GM18867 (cell line): ENCODE data around the gene WEE2.
"Not testable (repeated sequence)": the region's sequence is repeated elsewhere in the genome, so short reads cannot be mapped to it uniquely, and the experiment has no call there.

Experiments
- ATAC-seq: cut with Tn5 transposase; IDR thresholded peaks from one replicate; pipeline ENCODE4 v1.9.1; 2021; ENCODE audit warnings: mild to moderate bottlenecking, moderate library complexity; ENCODE audit not compliant: unreplicated experiment

The WEE2 gene

DNA sequence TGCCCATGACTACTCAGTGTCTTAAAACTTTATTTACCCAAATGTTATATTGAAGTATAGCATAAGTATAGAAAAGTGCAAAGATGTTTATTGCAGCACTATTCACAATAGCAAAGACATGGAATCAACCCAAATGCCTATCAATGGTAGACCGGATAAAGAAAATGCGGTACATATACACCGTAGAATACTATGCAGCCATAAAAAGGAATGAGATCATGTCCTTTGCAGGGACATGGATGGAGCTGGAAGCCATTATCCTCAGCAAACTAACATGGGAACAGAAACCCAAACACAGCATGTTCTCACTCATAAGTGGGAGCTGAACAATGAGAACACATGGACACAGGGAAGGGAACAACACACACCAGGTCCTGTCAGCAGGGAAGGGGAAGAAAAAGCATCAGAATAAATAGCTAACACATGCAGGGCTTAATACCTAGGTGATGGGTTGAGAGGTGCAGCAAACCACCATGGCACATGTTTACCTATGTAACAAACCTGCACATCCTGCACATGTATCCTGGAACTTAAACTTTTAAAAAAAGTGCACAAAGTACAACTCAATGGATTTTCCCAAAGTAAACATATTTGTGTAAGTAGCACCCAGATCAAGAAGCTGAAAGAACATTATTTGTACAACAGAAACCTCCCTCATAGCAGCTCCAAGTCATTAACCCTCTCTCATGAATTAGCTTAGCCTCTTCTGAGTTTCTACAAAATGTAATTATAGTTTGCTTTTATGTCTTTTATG lies 18.9 kb upstream of the WEE2 start:
- not testable (repeated sequence) for ATAC-seq

DNA sequence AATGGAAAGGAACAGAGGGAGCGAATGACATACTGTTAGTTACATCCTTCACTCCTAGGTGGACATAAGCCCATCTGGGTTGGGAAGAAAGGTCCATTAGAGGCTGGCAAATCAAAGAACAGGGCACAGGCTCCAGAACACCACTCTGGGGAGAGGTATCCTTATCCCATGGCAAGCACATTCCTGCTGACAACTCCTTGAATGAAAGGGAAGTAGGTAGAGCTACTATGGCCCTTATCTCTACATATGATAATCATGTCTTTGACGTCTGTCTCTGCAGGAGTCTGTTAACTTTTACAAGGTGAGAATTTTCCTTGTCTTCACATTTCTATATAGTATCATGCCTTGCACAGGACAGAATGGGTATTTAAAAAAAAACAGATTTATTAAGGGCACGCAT lies 16.6 kb upstream of the WEE2 start:
- no peak for ATAC-seq

DNA sequence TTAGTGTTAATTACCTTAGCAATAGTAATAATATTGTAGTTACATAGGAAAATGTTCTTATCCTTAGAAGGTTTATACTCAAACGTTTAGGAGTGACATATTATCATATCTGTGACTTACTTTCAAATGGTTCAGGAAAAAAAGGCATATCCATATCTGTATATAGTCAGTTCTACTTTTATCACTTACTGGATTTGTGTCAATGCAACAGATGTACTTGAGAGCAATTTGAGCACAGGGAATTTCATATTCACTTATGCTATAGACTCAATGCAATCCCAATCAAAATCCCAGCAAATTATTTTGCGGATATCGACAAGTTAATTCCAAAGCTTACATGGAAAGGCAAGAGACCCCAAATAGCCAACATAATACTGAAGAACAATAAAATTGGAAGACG lies 16.2 kb upstream of the WEE2 start:
- ATAC-seq, result no peak

DNA sequence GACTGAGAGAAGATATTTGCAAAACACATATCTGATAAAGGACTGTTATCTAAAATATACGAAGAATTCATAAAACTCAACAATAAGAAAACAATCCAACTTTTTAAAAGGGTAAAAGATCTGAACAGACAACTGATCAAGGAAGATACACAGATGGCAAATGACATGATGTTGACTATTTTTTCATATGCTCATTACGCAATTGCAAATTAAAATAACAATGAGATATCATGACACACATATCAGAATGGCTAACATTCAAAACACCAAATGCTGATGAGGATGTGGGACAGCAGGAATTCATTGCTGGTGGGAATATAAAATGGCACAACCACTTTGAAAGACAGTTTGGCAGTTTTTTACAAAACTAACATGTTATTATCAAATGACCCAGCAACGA lies 15.1 kb upstream of the WEE2 start:
- ATAC-seq, result no peak

DNA sequence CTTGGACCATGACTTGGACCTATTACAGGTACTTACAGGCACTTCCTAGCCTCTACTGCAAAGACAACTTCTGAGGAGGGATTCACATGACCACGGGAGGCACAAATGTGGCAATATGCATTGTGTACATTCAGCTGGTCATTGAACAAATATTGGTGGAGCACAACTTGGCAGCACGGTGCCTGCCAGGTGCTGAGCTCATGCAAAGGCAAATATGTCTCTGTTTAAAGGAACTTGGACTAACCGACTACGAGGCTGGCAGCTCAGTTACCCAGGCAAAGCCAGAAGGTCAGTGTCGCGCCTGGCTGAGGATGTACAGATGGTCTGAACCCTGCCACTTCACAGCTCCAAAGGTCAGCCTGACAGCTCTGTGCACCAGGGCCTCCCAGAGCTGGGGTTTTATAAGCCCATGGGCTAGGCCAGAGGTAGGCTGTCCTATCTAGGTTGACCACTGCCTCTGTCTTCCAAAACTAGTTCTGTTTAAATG lies 12.3 kb upstream of the WEE2 start:
- ATAC-seq, result no peak

DNA sequence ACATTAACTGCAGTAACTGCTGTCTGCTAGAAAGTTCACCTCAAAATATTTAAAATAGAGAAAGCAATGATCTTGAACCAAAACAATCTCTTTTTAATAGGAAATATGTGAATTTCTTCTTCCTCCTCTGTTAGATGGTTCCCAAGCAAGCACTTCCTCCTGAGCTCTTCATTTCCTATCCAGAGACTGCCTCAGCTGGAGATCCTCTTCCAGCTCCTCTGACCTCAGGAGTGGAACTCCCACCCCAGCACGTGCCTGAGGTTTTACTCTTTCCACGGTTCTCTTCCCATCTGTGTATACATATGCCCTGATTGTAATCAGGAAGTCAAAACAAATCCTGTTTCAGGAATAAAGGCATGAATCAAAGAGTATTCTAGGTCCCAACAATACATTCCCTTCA lies 11.8 kb upstream of the WEE2 start:
- no peak for ATAC-seq

DNA sequence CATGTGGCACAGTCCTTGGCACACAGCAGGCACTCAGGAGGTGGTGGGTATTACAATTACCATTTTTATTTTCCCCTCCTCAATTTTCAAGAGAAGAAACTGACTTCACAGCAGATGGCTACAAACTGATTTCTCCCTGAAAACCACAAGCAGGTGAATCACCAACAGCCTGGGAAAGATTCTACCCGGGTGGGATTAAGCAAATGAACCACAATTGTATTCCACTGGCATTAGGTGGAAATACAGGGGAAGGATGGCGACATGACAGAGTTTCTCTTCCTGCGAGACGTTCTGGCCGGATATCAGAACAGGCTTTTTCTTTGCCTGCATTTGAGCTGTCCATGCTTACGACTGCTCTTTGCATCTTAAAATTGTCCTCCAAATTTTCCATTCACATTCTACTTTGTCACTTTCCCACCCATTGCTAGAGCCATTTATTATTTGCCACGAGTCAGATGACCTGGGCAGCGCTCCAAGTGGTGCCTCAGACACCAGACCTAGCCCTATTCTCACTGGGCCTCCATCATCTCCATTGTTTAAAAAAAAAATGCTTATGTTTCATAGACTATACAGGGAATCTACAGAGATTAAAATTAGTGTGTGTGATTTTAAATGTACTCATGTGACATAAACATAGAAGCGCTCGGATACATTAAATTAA lies 10.8 kb upstream of the WEE2 start:
- ATAC-seq, result no peak

DNA sequence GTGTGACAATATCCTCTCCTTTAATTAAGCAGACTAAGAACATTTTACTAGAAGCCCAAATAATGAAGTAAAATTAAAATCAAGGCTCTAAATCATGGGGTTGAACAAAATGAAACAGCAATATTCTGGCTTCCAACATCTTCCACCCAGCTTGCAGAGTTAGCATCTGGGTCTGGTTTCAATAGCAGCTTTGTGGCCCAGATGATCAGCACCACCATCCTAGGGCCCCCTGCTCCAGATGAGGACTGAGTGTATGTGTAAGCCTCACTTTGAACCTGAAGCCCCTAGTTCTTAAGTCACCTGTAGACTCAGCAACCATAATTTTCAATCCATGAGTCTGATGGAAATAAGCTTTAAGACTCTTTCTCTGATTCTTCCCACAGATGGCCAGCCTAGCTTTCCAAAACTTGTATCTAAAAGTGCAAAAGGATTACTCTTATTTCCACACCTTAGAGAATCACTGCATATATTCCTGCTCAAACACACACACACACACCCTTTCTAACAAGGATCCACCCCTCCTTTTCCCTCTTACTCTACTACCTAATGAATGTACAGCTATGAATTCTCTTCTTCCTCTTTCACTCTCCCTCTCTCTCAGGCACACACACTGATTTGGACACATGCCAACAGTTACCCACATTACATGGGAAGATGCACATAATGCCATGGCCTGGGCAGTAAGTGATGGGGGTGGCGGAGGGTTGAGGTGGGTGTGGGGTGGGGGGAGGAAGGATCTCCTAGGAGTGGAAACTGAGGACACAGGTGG lies 9.7 kb upstream of the WEE2 start:
- no peak for ATAC-seq

DNA sequence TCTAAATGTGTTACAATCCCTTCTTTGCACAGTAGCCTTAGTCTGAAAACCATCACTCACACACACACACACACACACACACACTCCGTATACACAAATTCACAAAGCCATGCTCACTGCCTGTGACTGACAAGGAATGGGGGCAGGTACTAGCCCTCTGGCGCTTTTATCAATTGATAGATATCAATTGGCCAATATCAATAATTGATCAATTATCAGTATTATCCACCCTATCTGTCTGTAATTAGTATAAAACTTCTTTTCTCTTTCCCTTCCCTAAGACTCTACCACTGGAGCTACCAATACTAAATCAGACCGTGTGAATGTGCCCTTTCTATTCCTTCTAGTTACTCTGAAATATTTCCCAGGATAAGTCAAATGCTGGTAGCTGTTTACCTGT lies 8.3 kb upstream of the WEE2 start:
- ATAC-seq, result no peak

DNA sequence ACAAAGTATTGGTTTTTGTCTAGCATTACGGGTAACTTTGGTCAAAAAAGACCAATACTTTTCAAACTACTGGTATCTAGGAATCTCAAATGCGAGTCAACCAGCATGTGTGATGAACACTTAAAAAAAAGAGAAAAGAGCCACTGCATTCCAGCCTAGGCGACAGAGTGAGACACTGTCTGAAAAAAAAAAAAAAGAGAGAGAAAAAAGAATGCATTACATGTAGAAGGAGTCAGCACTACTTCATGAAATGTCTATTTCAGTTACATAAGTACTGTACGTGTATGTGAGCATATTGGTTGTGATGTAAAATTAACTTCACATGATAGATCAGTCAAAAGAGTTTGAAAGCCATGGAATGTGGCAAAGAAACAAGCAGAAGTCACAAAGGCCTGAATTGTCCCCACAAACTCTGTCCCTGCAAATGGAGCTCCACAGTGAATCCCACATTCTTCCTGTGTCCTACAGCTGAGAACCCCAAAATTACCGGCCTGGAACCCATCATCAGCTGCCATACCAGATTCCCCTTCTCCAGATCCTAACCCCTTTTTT lies 7.8 kb upstream of the WEE2 start:
- ATAC-seq, result no peak

DNA sequence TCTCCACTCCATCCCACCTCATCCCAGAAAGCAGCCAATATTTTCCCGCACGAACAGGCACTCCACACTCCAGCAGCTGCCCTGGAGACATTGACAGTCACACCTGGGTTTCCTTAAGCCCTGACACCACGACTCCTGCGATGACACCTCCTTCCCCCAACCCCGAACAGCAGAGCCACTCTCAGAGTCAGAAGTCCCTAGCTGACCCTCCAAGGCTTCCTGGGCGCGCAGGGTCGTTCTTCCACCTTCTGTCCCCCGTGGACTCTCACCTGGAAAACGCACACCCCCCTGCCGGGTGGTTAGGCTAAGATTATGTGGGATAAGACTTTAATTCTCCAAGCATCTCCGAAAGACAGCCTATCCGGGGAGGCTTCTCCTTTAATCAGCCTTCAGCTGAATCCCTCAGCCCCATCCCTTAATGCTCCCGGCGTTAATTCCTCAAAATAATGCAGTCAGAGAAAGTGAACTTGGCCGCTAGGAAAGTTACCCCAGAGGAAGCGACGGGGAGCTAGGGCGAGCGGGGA lies 7.2 kb upstream of the WEE2 start:
- no peak for ATAC-seq

DNA sequence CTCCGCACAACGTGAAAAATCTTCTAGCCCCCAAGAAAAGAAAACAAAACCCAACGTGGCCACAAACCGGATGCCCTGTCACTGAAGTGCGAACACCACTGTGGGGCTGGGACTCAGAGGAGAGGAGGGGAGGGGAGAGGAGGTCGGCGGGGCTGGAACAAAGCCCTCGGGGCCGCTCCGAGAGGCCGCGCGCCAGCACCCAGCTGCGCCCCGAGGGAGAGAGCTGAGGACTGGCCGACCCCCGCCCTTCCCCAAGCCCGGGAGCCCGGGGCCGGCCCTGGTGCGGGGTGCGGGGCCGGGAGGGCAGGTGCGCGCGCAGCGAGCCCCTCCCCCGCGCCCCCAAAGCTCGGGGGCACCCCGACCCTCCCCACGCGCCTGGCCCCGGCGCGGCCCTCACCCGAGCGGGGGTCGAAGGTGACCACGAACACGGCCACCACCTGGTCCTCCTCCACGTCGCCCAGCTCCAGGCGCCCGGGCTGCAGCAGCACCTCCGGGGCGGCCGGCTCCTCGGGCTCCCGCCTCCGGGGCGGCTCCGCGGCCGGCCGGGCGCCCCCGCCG lies 6.6 kb upstream of the WEE2 start:
- ATAC-seq, result peak; percentile 85

DNA sequence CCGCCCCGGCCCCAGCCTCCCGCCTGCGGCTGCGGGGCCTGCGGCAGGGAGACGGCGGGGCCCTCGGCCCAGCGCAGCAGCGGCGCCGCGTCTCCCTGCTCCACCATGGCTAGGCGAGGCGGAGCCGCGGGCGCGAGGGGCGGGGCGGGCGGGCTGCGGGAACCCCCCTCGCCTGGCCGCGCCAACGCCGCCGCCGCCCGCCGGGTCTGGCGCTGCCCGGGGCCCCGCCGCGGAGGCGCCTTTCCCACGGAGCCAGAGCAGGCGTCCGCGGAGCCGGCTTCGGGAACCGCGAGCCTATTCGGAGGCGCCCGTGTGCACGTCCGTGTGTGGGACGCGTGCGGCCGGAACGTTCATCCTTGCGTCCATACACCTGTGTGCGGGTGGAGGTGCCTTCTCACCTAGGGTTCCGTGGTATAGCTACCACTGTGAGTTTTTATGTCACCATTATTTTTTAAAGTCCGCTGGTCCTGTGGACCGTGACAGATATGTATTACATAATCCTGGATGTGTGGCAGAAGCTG lies 6.0 kb upstream of the WEE2 start, which contains the start of gene DENND11:
Gene DENND11, minus strand, starts transcription at position 120 of the 521 bp plus-strand sequence. Its CDS starts 13 bp downstream, at position 107.
- ATAC-seq, result peak; percentile 78

DNA sequence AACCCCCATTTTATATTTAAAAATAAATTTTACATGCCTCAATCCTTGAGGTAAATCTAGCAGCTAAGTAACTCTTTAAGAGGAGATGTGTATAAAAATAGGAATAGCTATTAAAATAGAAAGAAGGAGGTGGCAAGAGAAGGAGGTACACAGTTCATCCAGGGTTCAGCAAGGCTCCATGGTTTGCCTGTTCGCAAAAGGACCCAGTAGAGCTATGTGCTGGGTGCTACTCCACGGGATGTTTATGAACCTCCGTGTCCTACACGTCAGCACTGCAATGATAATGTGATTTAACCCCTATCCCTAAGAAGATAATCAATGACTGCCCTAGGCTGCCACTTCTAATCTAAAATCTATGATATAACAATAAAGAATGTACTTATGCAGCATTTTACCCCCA lies 5.3 kb upstream of the WEE2 start:
- ATAC-seq, result no peak

DNA sequence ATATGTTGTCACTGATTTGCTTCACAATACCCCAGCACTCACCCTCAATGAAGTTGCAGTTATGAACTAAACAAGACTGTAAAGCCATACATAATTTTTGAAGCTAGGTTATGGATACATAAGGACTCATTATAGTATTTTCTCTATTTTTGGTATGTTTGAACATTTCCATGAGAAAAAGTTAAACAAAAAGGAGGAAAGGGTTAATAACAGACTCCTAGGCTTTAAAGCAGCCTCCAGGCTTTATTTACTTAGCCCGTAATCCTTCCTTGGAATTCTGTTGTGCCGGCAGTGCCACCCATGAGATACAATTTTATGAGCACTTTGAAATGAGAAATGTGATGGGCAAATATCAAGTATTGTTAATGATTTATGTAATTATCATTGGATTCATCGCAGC lies 4.0 kb upstream of the WEE2 start:
- ATAC-seq, result no peak

DNA sequence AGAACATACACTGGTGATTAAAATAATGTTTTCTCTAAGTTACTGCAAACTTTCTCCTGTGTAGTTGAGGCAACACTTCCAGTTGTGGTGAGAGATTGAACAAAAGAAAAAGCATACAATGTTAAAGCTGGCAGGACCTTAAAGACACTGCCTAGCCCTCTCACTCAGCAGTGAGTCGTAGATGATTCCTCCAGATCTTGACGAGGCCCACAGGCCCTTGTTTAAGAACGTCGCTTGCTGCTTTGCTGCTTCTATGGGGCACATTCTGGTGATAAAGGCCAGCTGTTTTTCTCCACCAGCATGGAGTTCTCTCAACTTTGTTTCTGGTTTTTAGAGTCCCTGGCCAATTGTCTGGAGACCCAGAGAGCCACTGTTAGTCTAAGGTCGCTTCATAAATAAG lies 3.4 kb upstream of the WEE2 start:
- ATAC-seq, result no peak

DNA sequence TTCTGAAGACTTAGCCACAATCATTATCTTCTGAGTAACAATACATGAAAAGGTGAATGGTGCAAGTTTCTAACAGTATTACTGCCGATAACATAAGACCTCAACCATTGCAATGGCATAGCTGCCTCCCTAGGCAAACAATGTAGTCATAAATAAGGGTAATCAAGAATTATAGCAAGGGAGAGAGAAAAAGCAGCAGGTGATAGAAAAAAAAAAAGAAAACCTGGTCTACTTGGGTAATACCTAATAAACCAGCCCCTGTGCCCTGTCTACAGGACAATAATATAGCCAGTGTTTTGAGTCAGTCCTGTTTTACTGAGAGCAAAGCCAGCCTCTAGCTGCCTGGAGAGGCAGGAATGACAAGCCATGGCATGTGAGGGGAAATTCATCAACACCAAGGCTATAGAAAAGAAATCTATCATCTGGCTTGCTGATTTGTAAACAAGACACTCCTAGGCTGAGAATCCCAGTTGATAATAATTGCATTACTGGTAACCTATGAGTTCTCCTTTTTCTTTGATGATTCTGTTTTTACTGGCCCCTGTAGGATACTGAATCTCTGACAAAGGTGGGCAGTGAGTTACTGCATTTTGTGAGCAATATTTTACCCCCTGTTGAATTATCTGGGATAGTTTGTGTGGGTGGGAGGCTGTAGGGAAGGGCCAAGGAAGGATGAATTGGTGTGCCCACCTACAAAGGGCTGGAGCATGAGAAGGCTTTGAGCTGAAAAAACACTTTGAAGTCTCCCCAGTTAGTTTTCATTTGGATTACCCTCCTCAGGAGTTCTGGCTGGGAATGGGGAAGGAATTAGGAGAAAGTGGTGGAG lies 1.7 kb upstream of the WEE2 start:
- no peak for ATAC-seq

DNA sequence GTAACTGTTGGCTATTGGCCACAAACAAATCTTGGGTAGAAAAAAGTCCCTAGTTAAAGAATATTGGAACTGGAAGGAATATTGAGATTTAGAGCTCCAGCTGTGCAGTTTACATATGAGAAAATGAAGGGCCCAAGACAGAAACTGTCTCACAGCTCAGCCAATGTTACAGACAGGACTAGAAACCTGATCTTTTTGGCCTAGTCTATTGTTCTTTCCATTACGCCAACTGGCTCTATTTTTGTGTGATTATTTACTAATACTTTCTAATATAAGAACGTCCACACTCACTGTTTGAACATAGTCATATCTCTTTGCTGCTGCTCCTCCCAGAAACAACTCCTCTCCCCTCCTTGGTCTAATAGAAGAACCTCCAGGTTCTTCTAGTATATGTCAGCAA lies 1.2 kb downstream of the WEE2 start:
- ATAC-seq, result no peak

DNA sequence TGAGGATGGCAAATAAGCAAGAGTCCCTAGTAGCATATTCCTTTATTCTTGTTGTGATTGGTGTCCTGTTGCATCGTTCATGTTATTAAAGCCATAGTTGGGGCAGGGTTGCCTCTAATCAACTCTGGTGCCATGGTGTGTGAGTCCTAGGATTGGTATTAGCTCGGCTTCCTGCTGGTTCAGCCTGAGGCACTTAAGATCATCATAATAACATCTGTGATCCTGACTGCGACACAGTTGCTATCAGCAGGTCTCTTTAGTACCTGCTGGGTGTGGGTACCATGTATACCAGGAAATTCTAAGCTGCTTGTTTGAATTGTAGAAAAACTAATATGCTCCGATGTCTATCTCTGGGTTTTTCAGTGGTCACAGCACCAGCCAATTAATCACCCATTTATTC lies 1.6 kb downstream of the WEE2 start:
- ATAC-seq, result no peak

DNA sequence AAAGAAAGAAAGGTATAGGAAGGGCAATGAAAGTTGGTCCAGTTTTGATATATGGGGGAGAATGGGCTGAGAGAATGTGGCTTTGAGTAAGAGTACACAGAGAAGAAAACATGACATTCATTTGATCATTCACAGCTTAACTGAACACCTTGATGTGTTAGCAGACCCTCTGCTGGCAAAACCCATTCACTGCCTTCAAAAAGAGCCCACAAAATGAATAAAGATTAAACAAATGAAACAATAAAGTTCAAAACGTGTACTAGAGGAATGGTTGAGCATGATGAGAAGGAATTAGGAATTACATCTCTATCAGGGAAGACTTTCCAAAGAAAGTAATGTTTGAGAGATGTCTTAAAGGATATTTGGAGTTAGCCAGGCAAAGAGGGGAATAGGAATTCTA lies 2.1 kb downstream of the WEE2 start:
- ATAC-seq, result no peak
